T-helper 17 cell (primary cell): ENCODE results near the gene SH3GL3. TPM values are rescaled to one million over a fixed set of nuclear protein-coding genes. Genes with fewer than 3 reads are reported as not detected.

Source experiments
- ATAC-seq: fragments of 150-1000 bp; cut with Tn5 transposase; 2 replicates; pipeline ENCODE4 v1.10.0; 2021; ENCODE audit warnings: mild to moderate bottlenecking, moderate library complexity
- DNase-seq, 3 donors: peaks; one replicate each; pipeline versions ENCODE4 v3.0.0 to v3.0.0-alpha.2; 2020 to 2021
- H3K9me3 ChIP-seq: one replicate; pipeline ENCODE4 v1.7.0; 2013; ENCODE audit warnings: low read length, mild to moderate bottlenecking; ENCODE audit not compliant: control insufficient read depth, poor library complexity, severe bottlenecking
- H3K27ac Mint-ChIP-seq: one replicate; pipeline ENCODE4 v1.8.0; 2022; ENCODE audit warnings: mild to moderate bottlenecking, moderate library complexity, mixed read lengths
- H3K27me3 Mint-ChIP-seq: one replicate; pipeline ENCODE4 v1.8.0; 2022; ENCODE audit warnings: mixed read lengths
- H3K36me3 Mint-ChIP-seq: one replicate; pipeline ENCODE4 v1.8.0; 2022; ENCODE audit warnings: low read depth, mixed read lengths
- H3K4me1 Mint-ChIP-seq: one replicate; pipeline ENCODE4 v1.8.0; 2022; ENCODE audit warnings: mild to moderate bottlenecking, mixed read lengths
- H3K4me3 Mint-ChIP-seq: one replicate; pipeline ENCODE4 v1.8.0; 2022; ENCODE audit warnings: mild to moderate bottlenecking, moderate library complexity, mixed read lengths
- total RNA-seq, 4 donors: library from RNA in 2 of 4; stranded (reverse) in 2 of 4; gene quantifications; one replicate each; pipeline ENCODE4 v1.2.3 and lab custom pipeline; 2022 to 2026

SH3GL3 gene
- total RNA-seq, 2 donors from 2014 or later, result 0.34 TPM; not detected in 1

- DNase-seq, result no peak
- Mint-ChIP-seq H3K27me3 (peaks cover 58% of the 10 kb centered on the region), H3K36me3 (no peaks in the 10 kb centered on the region), H3K4me3 (no peak overlapping the region), H3K4me1 (peaks cover 12% of the 10 kb centered on the region), H3K27ac (no peak overlapping the region)
- ATAC-seq, result no peak
- H3K9me3 ChIP-seq, result no peaks in the 10 kb centered on the region
These were observed 3.9 kb upstream of the SH3GL3 start for GRCh38 chr15:83443076-83443847.

DNA sequence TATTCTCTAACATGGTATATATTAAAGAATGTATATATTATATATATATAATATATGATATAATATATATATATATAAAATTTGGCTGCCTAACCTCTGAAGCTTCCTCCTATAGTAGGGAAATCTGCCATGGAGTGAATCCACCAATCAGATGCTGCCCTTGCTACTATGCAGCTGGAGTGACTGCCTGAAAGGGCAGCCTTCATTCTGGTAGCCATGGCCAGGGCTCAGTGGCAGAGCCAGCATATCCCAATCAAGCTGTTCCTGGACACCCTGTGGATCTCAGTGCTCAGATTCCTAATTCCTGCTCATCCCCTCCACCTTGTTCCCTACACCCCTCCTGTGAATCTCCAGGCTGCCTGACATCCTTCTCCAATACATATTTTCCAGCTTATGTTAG lies 2.2 kb upstream of the SH3GL3 start:
- H3K4me1 Mint-ChIP-seq, result peaks cover 7% of the 10 kb centered on the region

DNA sequence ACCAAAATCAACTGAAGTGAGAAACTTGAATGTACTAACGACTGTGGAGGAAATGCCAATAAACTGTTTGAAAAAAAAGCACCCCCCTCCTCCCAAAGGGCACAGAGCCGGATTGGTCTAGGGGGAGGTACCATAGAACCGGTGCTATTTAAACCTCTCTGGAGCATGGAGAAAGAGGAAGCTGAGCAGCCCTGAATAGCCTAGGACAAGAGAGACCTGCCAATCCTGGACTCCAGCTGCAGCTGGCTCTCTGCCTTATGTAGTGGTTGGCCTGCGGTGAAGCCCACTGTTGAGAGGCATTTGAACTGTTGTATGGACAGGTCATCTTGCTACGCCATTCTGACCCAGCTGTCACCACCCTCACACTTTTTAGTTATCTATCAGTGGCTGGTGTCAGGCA lies 1.5 kb upstream of the SH3GL3 start:
- ATAC-seq, result no peak
- Mint-ChIP-seq H3K4me1 (peaks cover 7% of the 10 kb centered on the region), H3K27me3 (peaks cover 64% of the 10 kb centered on the region), H3K36me3 (no peaks in the 10 kb centered on the region), H3K4me3 (no peak overlapping the region), H3K27ac (no peak overlapping the region)
- no peaks in the 10 kb centered on the region for H3K9me3 ChIP-seq
- DNase-seq, result no peak

More for the DNA sequence above, 2.2 kb upstream of the SH3GL3 start:
- H3K9me3 ChIP-seq, result no peaks in the 10 kb centered on the region
- Mint-ChIP-seq H3K4me3 (no peak overlapping the region), H3K27me3 (peaks cover 66% of the 10 kb centered on the region), H3K36me3 (no peaks in the 10 kb centered on the region), H3K27ac (no peak overlapping the region)
- DNase-seq (no peak), ATAC-seq (no peak)

DNA sequence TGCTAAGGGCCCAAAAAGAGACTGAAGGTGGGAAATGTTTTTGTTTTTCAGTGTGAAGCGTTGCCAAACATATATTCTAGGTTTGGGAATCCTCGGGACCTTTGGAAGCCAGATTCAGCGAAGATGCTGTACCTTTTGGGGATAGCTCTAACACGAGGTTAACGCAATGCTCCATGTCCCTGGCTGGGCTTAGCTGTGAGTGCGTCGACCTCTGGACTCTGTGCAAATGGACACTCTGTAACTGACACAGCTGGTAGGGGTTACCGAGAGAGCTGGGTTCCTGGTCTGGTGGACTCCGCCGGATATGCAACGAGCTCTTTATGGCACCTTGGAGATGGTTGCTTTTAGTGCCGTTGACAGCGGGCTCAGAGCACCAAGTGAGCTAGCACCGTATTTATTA lies 724 bp upstream of the SH3GL3 start:
- Mint-ChIP-seq H3K4me3 (peak overlapping the region; percentile 87), H3K27me3 (peaks cover 64% of the 10 kb centered on the region)

GRCh38 chr15:83449250-83449671 lies 2.1 kb downstream of the SH3GL3 start:
- H3K4me1 Mint-ChIP-seq, result peaks cover 7% of the 10 kb centered on the region
- no peak overlapping the region for H3K4me3 Mint-ChIP-seq
- H3K27ac Mint-ChIP-seq, result no peak overlapping the region
- ATAC-seq, result no peak
- peaks cover 49% of the 10 kb centered on the region for H3K27me3 Mint-ChIP-seq
- H3K36me3 Mint-ChIP-seq, result no peaks in the 10 kb centered on the region
- DNase-seq, result no peak
- H3K9me3 ChIP-seq, result no peaks in the 10 kb centered on the region

More for the DNA sequence above, 724 bp upstream of the SH3GL3 start:
- H3K4me1 Mint-ChIP-seq, result peaks cover 7% of the 10 kb centered on the region
- H3K27ac Mint-ChIP-seq, result no peak overlapping the region
- DNase-seq, result no peak
- no peak for ATAC-seq
- no peaks in the 10 kb centered on the region for H3K9me3 ChIP-seq
- H3K36me3 Mint-ChIP-seq, result no peaks in the 10 kb centered on the region

- Mint-ChIP-seq H3K4me3 (no peak overlapping the region), H3K27ac (no peak overlapping the region), H3K36me3 (no peaks in the 10 kb centered on the region), H3K27me3 (peaks cover 47% of the 10 kb centered on the region), H3K4me1 (peaks cover 7% of the 10 kb centered on the region)
- no peak for ATAC-seq
- DNase-seq, result no peak
- no peaks in the 10 kb centered on the region for H3K9me3 ChIP-seq
These were observed 2.9 kb downstream of the SH3GL3 start for GRCh38 chr15:83449937-83450506.

DNA sequence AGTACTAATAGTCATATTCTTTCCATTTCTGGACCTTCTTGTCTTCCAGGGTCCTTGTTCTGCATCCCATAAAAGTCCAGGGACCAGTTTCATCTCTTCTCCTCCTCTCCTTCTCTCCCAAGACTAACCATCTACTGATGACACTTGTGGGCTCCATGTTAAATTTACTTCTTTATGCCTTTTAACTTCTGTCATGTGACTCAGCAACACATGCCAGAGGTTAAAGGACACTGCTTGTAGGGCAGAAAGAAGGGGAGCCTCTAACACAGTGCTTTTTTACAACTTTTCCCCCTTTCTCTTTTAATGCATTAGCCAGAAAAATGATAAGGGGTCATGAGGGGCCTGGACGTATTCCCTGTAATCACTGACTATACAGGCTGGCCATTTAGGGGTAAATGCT lies 10.0 kb downstream of the SH3GL3 start:
- H3K27me3 Mint-ChIP-seq, result peaks cover 13% of the 10 kb centered on the region
- no peaks in the 10 kb centered on the region for H3K9me3 ChIP-seq
- H3K27ac Mint-ChIP-seq, result no peak overlapping the region
- DNase-seq, result no peak
- ATAC-seq, result no peak
- H3K4me3 Mint-ChIP-seq, result no peak overlapping the region
- H3K4me1 Mint-ChIP-seq, result no peaks in the 10 kb centered on the region
- no peaks in the 10 kb centered on the region for H3K36me3 Mint-ChIP-seq

DNA sequence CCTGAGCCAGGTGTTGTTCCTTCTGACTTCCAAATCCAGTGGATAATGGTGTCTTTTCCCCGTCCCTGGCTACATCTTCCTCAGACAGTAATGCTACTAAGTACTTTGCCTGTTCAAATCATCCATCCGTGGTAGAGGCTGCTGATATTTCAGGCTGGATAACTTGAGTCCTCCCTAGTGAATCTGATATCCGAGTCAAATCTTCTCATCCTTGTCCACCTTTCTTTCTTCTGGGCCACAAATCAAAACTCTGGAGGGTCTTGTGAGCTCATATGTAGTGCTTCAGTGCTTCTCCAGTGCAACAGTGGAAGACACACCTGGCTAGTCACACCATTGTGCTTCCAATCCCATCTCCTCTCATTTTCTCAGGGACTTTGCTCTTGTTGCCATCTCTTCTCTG lies 11.2 kb downstream of the SH3GL3 start:
- no peaks in the 10 kb centered on the region for H3K9me3 ChIP-seq
- Mint-ChIP-seq H3K27ac (no peak overlapping the region), H3K4me1 (no peaks in the 10 kb centered on the region), H3K27me3 (peaks cover 13% of the 10 kb centered on the region), H3K36me3 (no peaks in the 10 kb centered on the region), H3K4me3 (no peak overlapping the region)
- ATAC-seq, result no peak
- no peak for DNase-seq

- no peak for ATAC-seq
- H3K9me3 ChIP-seq, result no peaks in the 10 kb centered on the region
- H3K27ac Mint-ChIP-seq, result no peak overlapping the region
- DNase-seq, result no peak
- no peak overlapping the region for H3K4me3 Mint-ChIP-seq
- no peaks in the 10 kb centered on the region for H3K4me1 Mint-ChIP-seq
- peaks cover 13% of the 10 kb centered on the region for H3K27me3 Mint-ChIP-seq
- H3K36me3 Mint-ChIP-seq, result no peaks in the 10 kb centered on the region
These were observed 14.9 kb downstream of the SH3GL3 start for GRCh38 chr15:83462026-83462425.

DNA sequence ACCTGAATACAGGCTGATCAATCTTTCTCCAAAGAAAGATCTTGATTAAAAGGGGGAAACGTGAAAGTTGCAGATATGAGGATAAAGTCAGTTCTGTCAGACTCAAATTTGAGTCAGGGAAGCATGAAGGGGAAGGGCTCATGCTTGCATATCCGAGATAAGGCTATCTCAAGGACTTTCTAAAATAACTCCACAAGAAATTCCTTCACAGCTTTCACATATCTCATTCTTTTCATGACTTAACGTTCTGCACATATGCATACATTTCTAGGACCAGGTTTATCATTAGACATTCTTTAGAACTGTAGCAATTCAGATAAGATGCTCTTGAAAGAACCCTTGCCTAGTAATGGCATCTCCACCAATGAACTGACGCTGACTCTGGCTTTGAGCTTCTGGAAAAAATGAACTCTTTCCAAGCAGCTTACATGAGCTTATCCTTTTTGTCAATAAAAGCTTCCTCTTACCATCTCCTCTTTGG lies 15.9 kb downstream of the SH3GL3 start:
- Mint-ChIP-seq H3K27me3 (peaks cover 13% of the 10 kb centered on the region), H3K4me1 (no peaks in the 10 kb centered on the region), H3K4me3 (no peak overlapping the region), H3K36me3 (no peaks in the 10 kb centered on the region), H3K27ac (no peak overlapping the region)
- DNase-seq (no peak), ATAC-seq (no peak)
- H3K9me3 ChIP-seq, result no peaks in the 10 kb centered on the region

GRCh38 chr15:83470887-83471286 lies 23.7 kb downstream of the SH3GL3 start:
- DNase-seq (no peak), ATAC-seq (no peak)
- Mint-ChIP-seq H3K27ac (no peak overlapping the region), H3K27me3 (no peaks in the 10 kb centered on the region), H3K4me1 (no peaks in the 10 kb centered on the region), H3K36me3 (no peaks in the 10 kb centered on the region), H3K4me3 (no peak overlapping the region)
- H3K9me3 ChIP-seq, result no peaks in the 10 kb centered on the region

DNA sequence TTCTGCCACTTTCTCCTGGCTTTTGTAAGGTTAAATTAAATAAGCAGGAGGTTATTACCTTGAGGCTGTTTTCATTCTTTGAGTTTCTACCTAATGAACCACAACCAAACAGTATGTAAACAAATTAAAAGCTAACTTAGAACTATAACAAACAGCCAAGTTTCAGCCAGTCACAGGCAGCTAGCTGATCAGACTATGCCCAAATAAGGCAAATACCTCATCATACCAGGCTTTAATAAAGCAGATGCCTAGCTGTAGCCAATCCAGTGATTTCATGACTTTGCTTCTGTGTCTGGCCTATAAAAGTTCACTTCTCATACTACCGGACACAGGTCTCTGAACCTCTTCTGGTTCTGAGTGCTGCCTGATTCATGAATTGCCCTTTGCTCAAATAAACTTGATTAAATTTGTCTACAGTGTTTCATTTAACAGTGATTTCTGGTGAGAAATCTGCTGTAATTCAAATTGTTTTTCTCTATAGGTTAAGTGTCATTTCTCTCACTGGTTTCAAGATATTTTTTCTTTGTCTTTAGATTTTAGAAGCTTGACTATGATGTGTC lies 24.2 kb downstream of the SH3GL3 start:
- ATAC-seq, result no peak
- Mint-ChIP-seq H3K36me3 (no peaks in the 10 kb centered on the region), H3K4me3 (no peak overlapping the region), H3K27me3 (no peaks in the 10 kb centered on the region), H3K4me1 (no peaks in the 10 kb centered on the region), H3K27ac (no peak overlapping the region)
- no peak for DNase-seq
- H3K9me3 ChIP-seq, result no peaks in the 10 kb centered on the region

- Mint-ChIP-seq H3K4me3 (no peak overlapping the region), H3K27ac (no peak overlapping the region), H3K36me3 (no peaks in the 10 kb centered on the region), H3K4me1 (no peaks in the 10 kb centered on the region), H3K27me3 (no peaks in the 10 kb centered on the region)
- no peak for DNase-seq
- no peaks in the 10 kb centered on the region for H3K9me3 ChIP-seq
- no peak for ATAC-seq
These were observed 25.0 kb downstream of the SH3GL3 start for GRCh38 chr15:83472151-83472550.
